ENCODE results near the gene EPHB4. TPM values are rescaled to one million over a fixed set of nuclear protein-coding genes. Genes with fewer than 3 reads are reported as not detected.

EPHB4 gene
- total and polyA plus RNA-seq, 10 of the 15 experiments (the other 5 are each of a cell fraction or from before 2014, with no cell fraction given): 0.32 to 0.85 (median 0.48) TPM; not detected in 4

GRCh38 chr7:100759357-100760171, 67.8 kb downstream of the EPHB4 start (continued):
- TF ChIP-seq E2F8 (IDR thresholded peaks at IDR 0.05; ENCODE audit: low read depth, partially characterized antibody) (no peak), CHD4 (IDR thresholded peaks at IDR 0.05) (no peak), RAD51 (IDR thresholded peaks at IDR 0.05) (no peak)

- no peaks in the 10 kb centered on the region for H4K20me1 ChIP-seq (ENCODE audit: control insufficient read depth, insufficient read depth)
- ChIA-PET RAD21 (ENCODE audit: unreplicated experiment) (no interaction called here), CTCF (no interaction called here), POLR2A (no interaction called here), SMC1A (ENCODE audit: uncharacterized antibody, unreplicated experiment) (no interaction called here)
- DNase-seq (ENCODE audit: low read depth, low spot score): no peak
- intact Hi-C loops (cut with micrococcal nuclease; ENCODE audit: unreplicated experiment) (no loop called here), in situ Hi-C loops (cut with MboI) (no loop called here)
- H3K27ac ChIP-seq (ENCODE audit: control insufficient read depth, insufficient read depth): no peak overlapping the region
- no peaks in the 10 kb centered on the region for H3K9me3 ChIP-seq (replicated peaks; ENCODE audit: control insufficient read depth, insufficient read depth, low read length)
- H3K36me3 ChIP-seq (ENCODE audit: control insufficient read depth in 2 of 2, insufficient read depth in 2 of 2, low read length in 1 of 2): no peaks in the 10 kb centered on the region
- ATAC-seq: no peak
- no peak overlapping the region for H2AFZ ChIP-seq (ENCODE audit: control insufficient read depth, low read depth, low read length)
- WGBS (ENCODE audit: insufficient coverage, insufficient replicate concordance, low lambda C conversion rate, missing lambda C conversion rate): 0% methylated on average over 2 of the region's 3 CpGs
- no peak for FAIRE-seq
- no peak overlapping the region for H3K4me3 ChIP-seq
- no peaks in the 10 kb centered on the region for H3K79me2 ChIP-seq (ENCODE audit: control insufficient read depth, insufficient read depth, low read length)
- H3K9ac ChIP-seq (ENCODE audit: control insufficient read depth, insufficient read depth, low read length): no peak overlapping the region
- no peak overlapping the region for H3K4me2 ChIP-seq (ENCODE audit: control insufficient read depth, insufficient read depth)
- H3K27me3 ChIP-seq (replicated peaks in 1 of 2; ENCODE audit: control insufficient read depth in 2 of 2, insufficient read depth in 2 of 2, low read length in 1 of 2): peaks cover 0 to 2% of the 10 kb centered on the region in 2 experiments; a peak in 1 of 4 replicates
- no TSS peak for BruUV-seq (replicated peaks)
- H3K4me1 ChIP-seq (ENCODE audit: control insufficient read depth, insufficient read depth, low read length): no peaks in the 10 kb centered on the region
- TF ChIP-seq WRNIP1 (IDR thresholded peaks at IDR 0.05; ENCODE audit: borderline replicate concordance, low read depth, low read length) (no peak), ASH2L (IDR thresholded peaks at IDR 0.05; ENCODE audit: borderline replicate concordance, low read depth) (no peak), RAD51 (IDR thresholded peaks at IDR 0.05) (no peak), MAX (IDR thresholded peaks at IDR 0.05; ENCODE audit: low read depth, low read length) (no peak), POLR2AphosphoS2 (IDR thresholded peaks at IDR 0.05; ENCODE audit: low read depth, low read length) (no peak), RELB (IDR thresholded peaks at IDR 0.05; ENCODE audit: low read depth) (no peak), SMC3 (IDR thresholded peaks at IDR 0.05; ENCODE audit: borderline replicate concordance, low read length) (no peak), TCF7 (IDR thresholded peaks at IDR 0.05; ENCODE audit: borderline replicate concordance) (no peak), CREB1 (IDR thresholded peaks at IDR 0.05; ENCODE audit: low read depth) (no peak), BMI1 (IDR thresholded peaks at IDR 0.05; ENCODE audit: borderline replicate concordance) (no peak), ZNF274 (IDR thresholded peaks at IDR 0.05; ENCODE audit: insufficient read depth, insufficient read length) (no peak), RAD21 (IDR thresholded peaks at IDR 0.05; ENCODE audit: insufficient read depth, low read depth, low read length) (no peak), SREBF2 (IDR thresholded peaks at IDR 0.05; ENCODE audit: low read length) (no peak), SMARCA5 (IDR thresholded peaks at IDR 0.05) (no peak), MXI1 (IDR thresholded peaks at IDR 0.05; ENCODE audit: low read depth, low read length) (no peak), IKZF1 (conservative IDR thresholded peaks at IDR 0.05) (no peak), ZNF622 (IDR thresholded peaks at IDR 0.05) (no peak)
These were observed 73.6 kb downstream of the EPHB4 start for GRCh38 chr7:100753750-100754149.
